Activated CD4-positive, alpha-beta T cell treated with anti-CD3 and anti-CD28 coated beads, Interleukin-2, amount 50 U/mL, for 48 hours (primary cell): ENCODE results near the gene CYP2A6.

ENCODE experiments used
- DNase-seq, 2 experiments: peaks; one replicate each; pipeline ENCODE4 v3.0.0-alpha.2; 2020

Gene CYP2A6

GRCh38 chr19:40801426-40802299 lies 48.6 kb downstream of the CYP2A6 start:
- DNase-seq: no peak

- DNase-seq: no peak
Measured at GRCh38 chr19:40800997-40801377, 49.3 kb downstream of the CYP2A6 start.

- no peak for DNase-seq
Measured at GRCh38 chr19:40800339-40800996, 49.8 kb downstream of the CYP2A6 start.

- DNase-seq: peak in 1 of 2 experiments; percentile 51
Measured at GRCh38 chr19:40799558-40800338, 50.5 kb downstream of the CYP2A6 start.

GRCh38 chr19:40798683-40799557 lies 51.3 kb downstream of the CYP2A6 start, which contains the start of gene EGLN2:
EGLN2 (plus strand) TSS chr19:40799191; CDS start chr19:40800573, 1,382 bp downstream.
- peak; percentile 100 for DNase-seq

GRCh38 chr19:40797963-40798682 lies 52.1 kb downstream of the CYP2A6 start:
- DNase-seq: peak; percentile 68 to 77

GRCh38 chr19:40797166-40797962 lies 52.9 kb downstream of the CYP2A6 start:
- no peak for DNase-seq
